Transverse colon (tissue), 4 donors: ENCODE results near the gene RPS6KA2. TPM values are rescaled to one million over a fixed set of nuclear protein-coding genes. Genes with fewer than 3 reads are reported as not detected.

Experiments
- DNase-seq: peaks from one replicate; pipeline ENCODE4 v3.0.0-alpha.2; 2019
- H3K27ac ChIP-seq, 4 donors: fragments of 200-600 bp; sonication (generic); 2 replicates each; pipeline ENCODE4 v1.5.1; 2016 to 2018; ENCODE audit warnings: inconsistent platforms in 4 of 4
- H3K27me3 ChIP-seq: fragments of 200-600 bp; sonication (generic); 2 replicates; pipeline ENCODE4 v1.5.1; 2017; ENCODE audit warnings: inconsistent platforms
- H3K36me3 ChIP-seq, 4 donors: fragments of 200-600 bp; sonication (generic); 2 replicates each; pipeline ENCODE4 v1.5.1; 2017 to 2019; ENCODE audit warnings: inconsistent platforms in 4 of 4
- H3K4me1 ChIP-seq, 4 donors: fragments of 200-600 bp; sonication (generic); 2 replicates each; pipeline ENCODE4 v1.5.1; 2017 to 2020; ENCODE audit warnings: inconsistent platforms in 4 of 4
- H3K4me3 ChIP-seq, 4 donors: fragments of 200-600 bp; sonication (generic); 1 replicate in 1 of 4; 2 replicates in 3 of 4; pipeline versions ENCODE4 v1.5.1 to v1.6.1; 2017 to 2019; ENCODE audit warnings: inconsistent platforms in 4 of 4
- H3K9me3 ChIP-seq, 2 donors: fragments of 200-600 bp; sonication (generic); 2 replicates each; pipeline ENCODE4 v1.5.1; 2017 to 2019; ENCODE audit warnings: inconsistent platforms in 2 of 2
- CTCF ChIP-seq, 5 experiments: fragments of 200-600 bp in 3 of 5; fragments of 450-650 bp in 2 of 5; sonication (generic) in 3 of 5; IDR thresholded peaks; 1 replicate in 2 of 5; 2 replicates in 3 of 5; pipeline ENCODE4 v1.5.1; 2016 to 2017; ENCODE audit warnings: antibody characterized with exemption in 5 of 5, inconsistent platforms in 3 of 5, mild to moderate bottlenecking in 2 of 5, moderate library complexity in 1 of 5
- EP300 ChIP-seq: sonication (generic); formaldehyde crosslinking; IDR thresholded peaks from one replicate; pipeline ENCODE4 v1.6.1; 2017; ENCODE audit warnings: antibody characterized with exemption, low read depth
- POLR2A ChIP-seq: fragments of 450-650 bp; IDR thresholded peaks from one replicate; pipeline ENCODE4 v1.6.1; 2016; ENCODE audit warnings: antibody characterized with exemption, mild to moderate bottlenecking, moderate library complexity
- POLR2AphosphoS5 ChIP-seq, 3 donors: sonication (generic); formaldehyde crosslinking; IDR thresholded peaks; one replicate each; pipeline ENCODE4 v1.6.1; 2016; ENCODE audit warnings: antibody characterized with exemption in 3 of 3
- WGBS, 2 donors: methylation state at CpG; one replicate each; pipeline ENCODE4 v1.1.5; 2018; ENCODE audit warnings: low coverage in 1 of 2; 5-methylcytosine and 5-hydroxymethylcytosine counted together
- in situ Hi-C, 4 donors: fragments of 200-750 bp; cut with MboI; loops; one replicate each; pipeline versions ENCODE4 v1.15.0 to v1.15.1; 2017; ENCODE audit warnings: low sequenced_read_pairs in 3 of 4, low pct_ligation_motif_present in 1 of 4, low pct_unique_long_range_greater_than_20kb in 1 of 4
- intact Hi-C: fragments of 100-400 bp; cut with DNase I; formaldehyde crosslinking; loops from one replicate; pipeline ENCODE4 v1.15.1; 2023; ENCODE audit warnings: low total_unique reads
- total RNA-seq, 4 donors: library from RNA; depleted of rRNA; stranded (reverse); fragments of >200 nt; gene quantifications; one replicate each; pipeline ENCODE4 v1.1.0, GENCODE V29; 2016

Gene RPS6KA2
- total RNA-seq, 4 donors from 2014 or later: 9.6 to 41.1 (median 15.4) TPM

GRCh38 chr6:166637812-166638572 is 10.9 kb upstream of the RPS6KA2 start:
- intact Hi-C loops: no loop called here
- H3K27me3 ChIP-seq: peaks cover 4% of the 10 kb centered on the region
- H3K4me1 ChIP-seq: no peaks in the 10 kb centered on the region
- no peak for DNase-seq
- no peaks in the 10 kb centered on the region for H3K9me3 ChIP-seq
- no peak overlapping the region for H3K4me3 ChIP-seq
- 93 to 96% methylated on average over 8 to 29 of the region's 29 CpGs for WGBS, 2 donors
- H3K36me3 ChIP-seq: no peaks in the 10 kb centered on the region
- in situ Hi-C loops: loop anchor here in 1 of 4 donors (25.0 kb wide), 1 partner anchor 349 kb away; the partner anchor contains the start of gene CEP43
- H3K27ac ChIP-seq: no peak overlapping the region
- TF ChIP-seq POLR2AphosphoS5 (IDR thresholded peaks at IDR 0.05) (no peak), POLR2A (no peak), EP300 (no peak), CTCF (IDR thresholded peaks at IDR 0.05) (no peak)

- Histone ChIP-seq H3K36me3 (no peaks in the 10 kb centered on the region), H3K4me3 (no peak overlapping the region), H3K27me3 (peaks cover 4% of the 10 kb centered on the region), H3K27ac (no peak overlapping the region), H3K4me1 (no peaks in the 10 kb centered on the region), H3K9me3 (no peaks in the 10 kb centered on the region)
- in situ Hi-C loops: loop anchor here in 1 of 4 donors (25.0 kb wide), 1 partner anchor 350 kb away; the partner anchor contains the start of gene CEP43
- WGBS, 2 donors: 60 to 76% methylated on average over 1 to 10 of the region's 10 CpGs
- intact Hi-C loops: no loop called here
- DNase-seq: no peak
- TF ChIP-seq CTCF (IDR thresholded peaks at IDR 0.05): no peak
- TF ChIP-seq POLR2A: no peak
- TF ChIP-seq EP300: no peak
- TF ChIP-seq POLR2AphosphoS5 (IDR thresholded peaks at IDR 0.05): no peak
Observed at GRCh38 chr6:166636934-166637333, 9.9 kb upstream of the RPS6KA2 start.

GRCh38 chr6:166636191-166636933 is 9.3 kb upstream of the RPS6KA2 start:
- Histone ChIP-seq H3K4me3 (no peak overlapping the region), H3K4me1 (no peaks in the 10 kb centered on the region), H3K27me3 (peaks cover 4% of the 10 kb centered on the region), H3K36me3 (no peaks in the 10 kb centered on the region), H3K9me3 (no peaks in the 10 kb centered on the region), H3K27ac (no peak overlapping the region)
- 63% methylated on average over 6 of the region's 6 CpGs; no CpG with 5 or more reads in 1 of the 2 donors for WGBS, 2 donors
- DNase-seq: no peak
- intact Hi-C loops (no loop called here), in situ Hi-C loops (loop anchor here in 1 of 4 donors (25.0 kb wide), 1 partner anchor 351 kb away; the partner anchor contains the start of gene CEP43)
- TF ChIP-seq POLR2AphosphoS5 (IDR thresholded peaks at IDR 0.05) (no peak), POLR2A (no peak), EP300 (no peak), CTCF (IDR thresholded peaks at IDR 0.05) (no peak)
